KMS-11 (cell line): ENCODE data around the gene SPOCK3.

Source experiments
- H2AFZ ChIP-seq: fragments of 200-600 bp; sonication (generic); 2 replicates; pipeline ENCODE4 v1.6.1; 2016; ENCODE audit warnings: antibody characterized with exemption, mixed run types, low read depth
- H3K27ac ChIP-seq: fragments of 200-600 bp; sonication (generic); 2 replicates; pipeline ENCODE4 v1.6.1; 2016; ENCODE audit warnings: mild to moderate bottlenecking, mixed run types
- H3K27me3 ChIP-seq: fragments of 200-600 bp; sonication (generic); 2 replicates; pipeline ENCODE4 v1.6.1; 2017; ENCODE audit warnings: mild to moderate bottlenecking, low read depth, mixed run types, moderate library complexity; ENCODE audit not compliant: insufficient read depth
- H3K36me3 ChIP-seq: fragments of 200-600 bp; sonication (generic); 2 replicates; pipeline ENCODE4 v1.6.1; 2017; ENCODE audit warnings: mild to moderate bottlenecking, mixed run types; ENCODE audit not compliant: insufficient read depth
- H3K4me1 ChIP-seq: fragments of 200-600 bp; sonication (generic); 2 replicates; pipeline ENCODE4 v1.6.1; 2016; ENCODE audit warnings: mild to moderate bottlenecking, low read depth, mixed run types; ENCODE audit not compliant: poor library complexity, severe bottlenecking
- H3K4me2 ChIP-seq: fragments of 200-600 bp; sonication (generic); 2 replicates; pipeline ENCODE4 v1.7.0; 2016; ENCODE audit warnings: mild to moderate bottlenecking, mixed run types
- H3K4me3 ChIP-seq: fragments of 200-600 bp; sonication (generic); IDR thresholded peaks from 2 replicates; pipeline ENCODE4 v1.6.1; 2017; ENCODE audit warnings: low read depth, low read length, mixed read lengths; ENCODE audit not compliant: insufficient read depth
- H3K79me2 ChIP-seq: fragments of 200-600 bp; sonication (generic); 2 replicates; pipeline ENCODE4 v1.6.1; 2016; ENCODE audit warnings: low read depth, mixed run types; ENCODE audit not compliant: insufficient read depth
- H3K9ac ChIP-seq: fragments of 200-600 bp; sonication (generic); 2 replicates; pipeline ENCODE4 v1.6.1; 2016; ENCODE audit warnings: mild to moderate bottlenecking, mixed run types
- H4K20me1 ChIP-seq: fragments of 200-600 bp; sonication (generic); 2 replicates; pipeline ENCODE4 v1.6.1; 2016; ENCODE audit warnings: mild to moderate bottlenecking, mixed run types; ENCODE audit not compliant: insufficient read depth
- TF ChIP-seq, protein P1 (sequence below): fragments of 200-600 bp; sonication (generic); conservative IDR thresholded peaks from 2 replicates; pipeline ENCODE4 v1.6.1; 2017; ENCODE audit warnings: low read depth, mild to moderate bottlenecking, antibody characterized with exemption, low read length, moderate library complexity, mixed read lengths

The SPOCK3 gene

DNA sequence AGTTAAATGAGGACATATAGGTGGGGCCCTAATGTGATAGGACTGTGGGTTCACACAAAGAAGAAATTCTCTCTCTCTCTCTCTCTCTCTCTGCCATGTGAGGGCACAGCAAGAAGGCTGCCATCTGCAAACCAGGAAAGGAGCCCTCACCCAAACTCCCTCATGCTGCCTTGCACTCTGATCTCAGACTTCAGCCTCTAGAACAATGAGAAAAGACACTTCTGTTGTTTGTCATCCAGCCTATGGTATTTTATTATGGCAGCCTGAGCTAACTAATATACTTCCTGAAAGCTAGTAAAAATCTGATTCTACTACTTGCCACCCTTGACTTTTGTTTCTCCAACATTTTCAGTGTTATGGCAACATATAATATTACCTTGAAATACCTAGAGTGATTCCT, 425.9 kb downstream of the SPOCK3 start:
- Histone ChIP-seq H3K27me3 (no peaks in the 10 kb centered on the region), H3K36me3 (no peaks in the 10 kb centered on the region), H3K4me2 (no peak overlapping the region), H3K27ac (no peak overlapping the region), H4K20me1 (no peaks in the 10 kb centered on the region), H2AFZ (no peak overlapping the region), H3K4me3 (no peak overlapping the region), H3K4me1 (no peaks in the 10 kb centered on the region), H3K9ac (no peak overlapping the region), H3K79me2 (no peaks in the 10 kb centered on the region)
- TF ChIP-seq, protein P1, sequence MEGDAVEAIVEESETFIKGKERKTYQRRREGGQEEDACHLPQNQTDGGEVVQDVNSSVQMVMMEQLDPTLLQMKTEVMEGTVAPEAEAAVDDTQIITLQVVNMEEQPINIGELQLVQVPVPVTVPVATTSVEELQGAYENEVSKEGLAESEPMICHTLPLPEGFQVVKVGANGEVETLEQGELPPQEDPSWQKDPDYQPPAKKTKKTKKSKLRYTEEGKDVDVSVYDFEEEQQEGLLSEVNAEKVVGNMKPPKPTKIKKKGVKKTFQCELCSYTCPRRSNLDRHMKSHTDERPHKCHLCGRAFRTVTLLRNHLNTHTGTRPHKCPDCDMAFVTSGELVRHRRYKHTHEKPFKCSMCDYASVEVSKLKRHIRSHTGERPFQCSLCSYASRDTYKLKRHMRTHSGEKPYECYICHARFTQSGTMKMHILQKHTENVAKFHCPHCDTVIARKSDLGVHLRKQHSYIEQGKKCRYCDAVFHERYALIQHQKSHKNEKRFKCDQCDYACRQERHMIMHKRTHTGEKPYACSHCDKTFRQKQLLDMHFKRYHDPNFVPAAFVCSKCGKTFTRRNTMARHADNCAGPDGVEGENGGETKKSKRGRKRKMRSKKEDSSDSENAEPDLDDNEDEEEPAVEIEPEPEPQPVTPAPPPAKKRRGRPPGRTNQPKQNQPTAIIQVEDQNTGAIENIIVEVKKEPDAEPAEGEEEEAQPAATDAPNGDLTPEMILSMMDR, result no peak

DNA sequence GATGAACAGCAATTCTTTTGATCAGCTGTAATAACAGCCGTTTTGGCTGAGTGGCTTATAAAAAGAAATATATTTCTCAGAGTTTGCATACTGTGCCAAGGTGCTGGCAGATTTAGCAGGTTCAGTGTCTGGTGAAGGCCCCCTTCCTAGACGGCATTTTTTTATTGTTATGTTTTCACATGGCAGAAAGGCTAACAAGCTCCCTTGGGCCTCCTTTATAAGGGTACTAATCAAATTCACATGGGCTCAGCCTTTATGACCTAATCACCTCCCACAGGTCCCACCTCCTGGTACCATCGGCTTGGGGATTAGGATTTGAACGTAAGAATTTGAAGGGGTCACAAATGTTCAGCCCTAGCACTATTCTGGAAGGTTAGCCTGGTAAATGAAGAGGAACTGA, 431.9 kb downstream of the SPOCK3 start:
- H4K20me1 ChIP-seq, result no peaks in the 10 kb centered on the region
- no peak overlapping the region for H2AFZ ChIP-seq
- no peak overlapping the region for H3K4me3 ChIP-seq
- H3K27ac ChIP-seq, result no peak overlapping the region
- H3K4me1 ChIP-seq, result no peaks in the 10 kb centered on the region
- no peak overlapping the region for H3K4me2 ChIP-seq
- no peaks in the 10 kb centered on the region for H3K36me3 ChIP-seq
- TF ChIP-seq, protein P1, result no peak
- no peaks in the 10 kb centered on the region for H3K27me3 ChIP-seq
- H3K79me2 ChIP-seq, result no peaks in the 10 kb centered on the region
- no peak overlapping the region for H3K9ac ChIP-seq

DNA sequence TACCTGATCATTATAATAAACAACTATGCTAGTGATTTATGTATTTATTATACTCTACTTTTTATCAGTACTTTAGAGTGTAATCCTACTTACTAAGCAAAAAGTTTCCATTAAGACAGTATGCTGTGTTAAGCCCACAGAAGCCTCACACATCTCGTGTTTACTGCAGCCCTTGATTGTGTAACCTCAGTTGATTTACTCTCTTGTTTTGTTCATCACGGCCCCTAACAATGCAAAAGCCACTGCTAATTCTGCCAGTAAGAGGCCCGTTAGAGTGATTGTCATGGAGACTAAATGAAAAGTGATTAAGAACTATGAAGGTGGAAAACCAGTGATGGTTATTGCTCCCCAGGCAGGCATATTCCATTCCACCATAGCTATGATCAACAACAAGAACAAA, 436.2 kb downstream of the SPOCK3 start:
- no peak overlapping the region for H2AFZ ChIP-seq
- H4K20me1 ChIP-seq, result no peaks in the 10 kb centered on the region
- no peak overlapping the region for H3K27ac ChIP-seq
- TF ChIP-seq, protein P1, result no peak
- no peaks in the 10 kb centered on the region for H3K79me2 ChIP-seq
- H3K27me3 ChIP-seq, result no peaks in the 10 kb centered on the region
- no peak overlapping the region for H3K4me3 ChIP-seq
- no peak overlapping the region for H3K4me2 ChIP-seq
- H3K36me3 ChIP-seq, result no peaks in the 10 kb centered on the region
- no peak overlapping the region for H3K9ac ChIP-seq
- H3K4me1 ChIP-seq, result no peaks in the 10 kb centered on the region

DNA sequence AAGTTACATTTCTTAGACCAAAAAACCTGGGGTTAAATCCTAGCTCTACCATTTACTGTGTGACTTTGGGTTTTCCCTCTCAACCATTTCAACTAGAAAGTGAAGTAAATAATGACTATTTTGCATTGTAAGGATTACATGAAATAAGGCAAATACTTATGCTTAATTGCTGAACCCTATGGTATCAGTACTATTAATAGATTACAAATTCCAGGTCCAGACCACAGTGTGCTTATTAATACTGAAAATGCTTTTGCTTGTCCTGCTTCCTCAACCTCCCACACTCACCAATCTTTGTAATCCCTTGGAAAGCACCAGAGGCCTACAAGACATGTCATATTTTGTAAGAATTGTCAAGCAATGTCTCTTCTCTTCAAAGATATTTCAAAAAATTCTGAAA, 456.5 kb downstream of the SPOCK3 start:
- Histone ChIP-seq H3K27ac (no peak overlapping the region), H3K4me1 (no peaks in the 10 kb centered on the region), H3K4me3 (no peak overlapping the region), H3K79me2 (no peaks in the 10 kb centered on the region), H4K20me1 (no peaks in the 10 kb centered on the region), H3K36me3 (no peaks in the 10 kb centered on the region), H2AFZ (no peak overlapping the region), H3K27me3 (no peaks in the 10 kb centered on the region), H3K9ac (no peak overlapping the region), H3K4me2 (no peak overlapping the region)
- TF ChIP-seq, protein P1, result no peak
